NT2/D1 (cell line): ENCODE results near the gene GNAO1.

Experiments
- YY1 ChIP-seq: IDR thresholded peaks from 2 replicates; pipeline ENCODE4 v1.6.1; 2011; ENCODE audit not compliant: insufficient read length, insufficient read depth
- ZNF274 ChIP-seq: IDR thresholded peaks from 2 replicates; pipeline ENCODE4 v1.6.1; 2011; ENCODE audit warnings: mild to moderate bottlenecking, low read depth, low read length

GRCh38 chr16:56349086-56349415 lies 157.8 kb downstream of the GNAO1 start:
- TF ChIP-seq ZNF274 (no peak), YY1 (no peak)
